ENCODE results near the gene NOL4L.
A peak's percentile ranks its signal among the peaks of the same experiment; 100 is the strongest.

Gene NOL4L

DNA sequence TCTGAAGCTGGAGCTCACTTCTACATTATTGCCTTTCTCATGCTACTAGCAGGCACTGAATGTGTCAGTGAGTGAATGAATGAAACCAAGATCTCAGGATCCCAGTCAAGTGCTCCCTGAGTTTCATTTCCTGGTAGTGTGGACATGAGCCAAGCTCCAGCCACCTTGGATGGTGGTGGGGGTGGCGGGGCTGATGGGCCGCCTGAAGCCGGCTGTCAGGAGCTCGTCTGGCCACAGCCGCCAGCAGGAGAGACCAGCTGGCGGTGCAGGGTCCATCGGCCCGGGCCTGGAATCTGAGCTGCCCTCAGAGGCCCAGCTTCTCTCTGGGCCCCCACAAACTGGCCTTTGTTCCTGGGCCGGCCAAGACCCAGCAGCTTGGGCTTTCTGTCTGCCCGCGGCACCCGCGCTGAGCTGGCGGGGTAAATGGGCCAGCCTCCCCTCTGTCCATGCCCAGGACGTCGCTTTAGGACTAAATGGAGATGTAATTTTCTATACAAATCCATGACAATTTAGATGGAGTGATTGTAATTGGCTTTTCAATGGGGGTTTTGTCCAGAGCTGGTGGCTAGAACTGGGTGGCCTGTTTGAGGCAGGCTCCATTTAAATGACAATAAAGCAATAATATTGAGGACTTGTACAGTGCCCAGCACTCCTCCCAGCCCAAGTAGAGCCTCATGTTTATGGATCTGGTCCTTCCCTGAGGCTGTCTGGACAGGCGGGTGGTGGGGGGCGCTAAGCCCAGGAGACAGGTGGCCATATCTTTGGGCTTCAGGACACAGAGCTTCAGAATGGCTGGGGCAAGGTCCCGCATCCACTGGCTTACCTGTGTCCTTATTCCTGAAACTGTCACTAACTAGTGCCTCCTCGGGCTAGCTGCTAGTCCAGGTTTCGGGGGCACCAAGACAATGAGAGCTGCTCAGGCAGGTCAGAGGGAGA is 43.5 kb downstream of the NOL4L start:
- no peak for DNase-seq (ENCODE audit: low read depth in 3 of 3)

DNA sequence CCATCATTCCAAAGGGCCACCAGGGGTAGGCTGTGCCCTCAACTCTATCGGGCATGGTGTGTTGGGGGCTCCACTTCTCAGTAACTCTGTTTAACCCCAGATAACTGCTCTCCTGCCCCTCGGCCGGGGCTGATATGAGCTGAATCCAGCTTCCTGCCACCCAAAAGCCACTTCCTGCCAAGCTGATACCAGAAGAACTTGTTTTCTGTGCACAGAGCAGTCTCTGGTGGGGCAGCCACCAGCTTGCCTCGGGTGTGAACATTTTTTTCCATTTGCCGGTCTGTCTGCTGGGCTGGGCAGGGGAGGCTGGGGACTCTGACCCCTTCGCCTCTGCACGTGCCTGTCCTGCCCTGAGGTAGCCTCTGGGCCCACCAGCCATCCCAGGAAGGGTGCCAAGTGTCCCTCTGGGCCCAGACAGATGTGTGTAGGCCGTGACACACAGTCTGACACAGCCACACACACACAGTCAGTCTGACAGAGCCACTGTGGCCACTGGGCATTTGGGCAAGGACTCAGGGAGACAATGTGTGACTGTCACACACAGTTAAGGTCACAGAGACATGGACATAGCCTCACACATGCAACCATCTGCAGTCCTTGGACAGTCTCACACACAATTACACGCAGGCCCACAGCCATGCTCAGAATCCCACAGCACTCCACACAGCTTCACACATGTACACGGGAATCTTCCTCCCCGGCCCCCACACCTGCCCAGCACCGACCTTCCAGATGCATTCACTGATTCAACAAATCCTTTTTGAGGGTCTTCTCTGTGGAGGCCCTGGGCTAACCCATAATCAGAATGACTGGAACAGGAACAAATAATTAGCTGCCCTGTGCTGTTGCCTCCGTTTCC is 45.1 kb downstream of the NOL4L start:
- DNase-seq (ENCODE audit: low read depth in 3 of 3), result peak in 2 of 3 experiments; percentile 54 to 65

DNA sequence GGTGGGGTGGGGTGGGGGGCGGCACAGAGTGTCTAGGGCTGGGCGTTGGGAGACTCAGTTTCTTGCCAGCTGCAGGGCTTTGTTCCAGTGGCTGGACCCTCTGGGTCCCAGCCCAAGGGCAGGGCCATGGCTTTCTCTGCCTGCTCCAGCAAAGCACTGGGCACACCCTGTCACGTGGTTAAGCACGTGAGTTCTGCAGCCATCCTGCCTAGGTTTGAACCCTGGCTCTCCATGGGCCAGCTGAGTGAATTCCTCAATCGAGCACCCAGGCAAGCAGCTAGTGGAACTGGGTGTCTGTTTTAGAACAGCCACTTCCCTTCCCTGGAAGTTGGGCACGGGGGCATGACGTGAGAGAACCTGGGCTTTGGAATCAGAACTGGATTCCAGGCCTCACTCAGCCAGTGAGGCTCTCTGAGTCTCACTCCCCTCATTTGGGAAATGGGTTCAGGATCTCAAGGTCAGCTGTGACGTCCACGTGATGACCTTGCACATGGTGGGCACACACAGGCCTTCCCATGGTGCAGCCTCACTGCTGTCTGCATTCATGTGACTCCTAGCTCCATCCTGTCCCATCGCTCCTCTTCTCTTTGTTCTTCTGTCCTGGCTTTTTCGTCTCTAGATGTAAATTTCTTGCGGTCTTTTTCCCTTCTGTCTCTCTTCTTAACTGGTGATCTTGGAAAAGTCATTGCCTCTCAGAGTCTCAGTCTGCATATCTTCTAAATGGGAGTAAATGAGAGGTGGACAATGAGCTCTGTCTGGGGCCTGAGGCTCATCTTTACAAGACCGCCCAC is 45.9 kb downstream of the NOL4L start:
- DNase-seq (ENCODE audit: low read depth in 3 of 3), result peak in 1 of 3 experiments; percentile 28

DNA sequence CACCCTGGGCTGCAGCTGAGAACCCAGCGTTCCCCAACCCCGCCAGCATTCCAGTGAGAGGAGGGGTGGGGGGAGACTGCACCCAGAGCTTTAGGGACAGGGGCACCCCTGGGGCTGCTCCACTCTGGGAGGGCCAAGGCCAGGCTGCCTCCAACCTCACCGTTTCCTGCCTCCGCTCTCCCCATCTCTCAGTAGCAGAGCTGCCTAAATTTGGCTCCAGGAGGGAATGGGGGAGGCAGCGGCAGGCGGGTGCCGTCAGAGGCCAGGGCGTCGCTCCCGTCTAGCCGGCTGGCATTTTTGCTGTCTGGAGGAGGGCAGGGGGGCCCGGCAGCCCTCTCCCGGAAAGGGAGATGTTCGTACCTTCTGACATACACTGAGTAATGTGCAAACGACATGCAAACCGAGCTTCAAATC is 46.6 kb downstream of the NOL4L start:
- peak in 1 of 3 experiments; percentile 22 for DNase-seq (ENCODE audit: low read depth in 3 of 3)

DNA sequence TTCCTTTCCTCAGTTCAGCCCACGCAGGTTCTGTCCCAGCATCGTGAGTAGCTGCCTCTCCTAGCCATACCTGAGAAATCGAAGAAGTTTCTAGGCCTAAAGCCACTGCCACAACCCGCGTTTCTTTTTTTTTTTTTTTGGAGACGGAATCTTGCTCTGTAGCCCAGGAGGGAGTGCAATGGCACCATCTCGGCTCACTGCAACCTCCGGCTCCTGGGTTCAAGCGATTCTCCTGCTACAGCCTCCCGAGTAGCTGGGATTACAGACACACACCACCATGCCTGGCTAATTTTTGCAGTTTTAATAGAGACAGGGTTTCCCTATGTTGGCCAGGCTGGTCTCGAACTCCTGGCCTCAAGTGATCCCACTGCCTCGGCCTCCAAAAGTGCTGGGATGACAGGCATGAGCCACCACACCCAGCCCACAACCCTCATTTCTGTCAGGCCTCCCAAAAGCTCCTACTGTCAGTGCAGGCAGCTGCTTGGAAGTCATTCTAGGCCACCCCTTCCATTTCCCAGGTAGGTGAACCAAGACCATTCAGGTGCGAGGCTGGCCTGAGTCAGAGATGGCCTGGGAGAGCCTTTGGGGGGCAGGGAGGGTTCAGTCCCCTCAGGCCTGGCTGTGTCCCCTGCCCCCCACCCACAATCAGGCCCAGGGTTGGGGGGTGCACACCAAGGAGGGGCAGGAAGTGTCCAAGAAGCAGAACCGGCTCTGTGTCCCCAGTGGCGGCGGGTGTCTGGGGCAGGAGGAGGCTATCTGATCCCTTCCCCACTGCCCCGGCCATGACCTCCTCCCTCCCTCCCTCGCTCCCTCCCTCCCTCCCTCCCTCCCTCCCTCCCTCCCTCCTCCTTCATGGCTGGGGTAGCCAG is 47.2 kb downstream of the NOL4L start:
- DNase-seq (ENCODE audit: low read depth in 3 of 3), result no peak

DNA sequence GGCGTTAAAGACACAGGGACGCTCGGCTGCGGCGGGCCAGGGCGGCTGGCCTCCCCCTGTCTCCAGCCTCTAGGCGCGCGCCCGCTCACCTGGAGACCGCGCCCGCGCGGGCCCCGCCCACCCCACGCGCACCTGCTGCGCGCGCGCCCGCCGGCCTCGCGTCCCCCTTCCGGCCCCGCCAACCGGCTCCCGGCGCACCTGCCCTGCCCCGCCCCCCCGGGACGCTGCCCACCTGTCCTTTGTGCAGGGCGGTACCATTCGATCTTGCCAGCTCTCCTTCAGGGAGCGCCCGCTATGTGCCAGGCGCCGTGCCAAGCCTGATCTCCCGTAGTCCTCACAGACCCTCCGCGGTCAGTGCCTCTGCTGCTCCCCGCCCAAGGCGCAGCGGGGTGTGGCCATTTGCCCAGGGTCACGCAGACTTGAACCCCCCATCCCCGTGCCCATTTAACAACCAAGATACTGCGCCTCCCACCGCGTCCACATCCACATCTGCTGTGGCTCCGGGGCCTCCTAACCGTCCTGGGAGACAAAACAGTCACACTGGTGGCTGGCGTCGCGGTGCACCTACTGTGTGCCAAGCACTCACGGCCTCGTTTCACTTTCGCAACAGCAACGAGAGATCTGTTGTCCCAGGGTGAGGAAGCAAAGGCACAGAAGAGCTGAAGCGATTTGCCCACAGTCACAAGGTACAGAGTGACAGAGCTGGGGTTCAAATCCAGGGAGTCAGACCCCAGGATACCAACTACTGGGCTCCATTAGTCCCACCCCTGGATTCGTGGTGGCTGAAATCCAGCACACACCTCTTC is 48.1 kb downstream of the NOL4L start:
- peak in 1 of 3 experiments; percentile 51 for DNase-seq (ENCODE audit: low read depth in 3 of 3)

DNA sequence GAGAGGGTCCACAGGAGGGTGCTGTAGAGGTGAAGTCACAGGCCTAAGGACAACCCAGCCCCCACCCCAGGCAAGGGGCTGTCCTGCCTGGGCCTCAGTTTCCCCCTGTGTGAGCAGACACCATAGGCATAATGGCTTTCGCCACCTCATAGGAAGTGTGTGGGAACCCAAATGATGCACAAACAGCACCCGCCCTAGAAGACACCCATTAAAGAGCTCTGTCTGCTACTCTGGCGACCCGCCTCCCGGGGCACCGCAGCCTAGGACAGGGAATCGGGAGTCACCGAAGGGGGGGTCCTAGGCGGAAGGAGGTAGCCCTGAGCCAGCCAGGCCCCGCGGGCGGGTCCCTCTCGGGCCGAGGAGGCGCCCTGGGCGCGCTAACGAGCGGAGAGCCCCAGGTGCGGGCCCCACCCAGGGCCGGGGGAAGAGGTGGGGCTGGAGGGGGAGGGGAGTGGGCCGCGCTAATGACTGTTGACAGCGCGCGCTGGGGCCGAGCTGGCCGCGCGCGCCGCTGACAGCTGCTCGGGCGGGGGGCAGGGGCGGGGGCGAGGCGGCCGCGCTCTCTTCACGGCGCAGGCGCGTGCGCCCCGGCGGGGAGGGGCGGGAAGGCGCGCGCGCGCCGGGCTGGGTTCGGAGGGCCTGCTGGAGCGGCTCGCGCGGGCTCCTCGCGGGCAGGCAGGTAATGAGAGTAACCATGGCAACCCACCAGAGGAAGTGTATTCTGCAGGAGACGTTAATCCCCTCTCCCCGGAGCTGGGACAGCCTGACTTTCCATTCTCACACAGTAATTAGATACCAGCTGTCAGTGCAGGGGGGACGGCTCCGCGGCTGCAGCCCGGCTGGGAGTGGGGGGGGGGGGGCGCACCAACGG is 48.9 kb downstream of the NOL4L start:
- peak in 1 of 3 experiments; percentile 66 for DNase-seq (ENCODE audit: low read depth in 3 of 3)

DNA sequence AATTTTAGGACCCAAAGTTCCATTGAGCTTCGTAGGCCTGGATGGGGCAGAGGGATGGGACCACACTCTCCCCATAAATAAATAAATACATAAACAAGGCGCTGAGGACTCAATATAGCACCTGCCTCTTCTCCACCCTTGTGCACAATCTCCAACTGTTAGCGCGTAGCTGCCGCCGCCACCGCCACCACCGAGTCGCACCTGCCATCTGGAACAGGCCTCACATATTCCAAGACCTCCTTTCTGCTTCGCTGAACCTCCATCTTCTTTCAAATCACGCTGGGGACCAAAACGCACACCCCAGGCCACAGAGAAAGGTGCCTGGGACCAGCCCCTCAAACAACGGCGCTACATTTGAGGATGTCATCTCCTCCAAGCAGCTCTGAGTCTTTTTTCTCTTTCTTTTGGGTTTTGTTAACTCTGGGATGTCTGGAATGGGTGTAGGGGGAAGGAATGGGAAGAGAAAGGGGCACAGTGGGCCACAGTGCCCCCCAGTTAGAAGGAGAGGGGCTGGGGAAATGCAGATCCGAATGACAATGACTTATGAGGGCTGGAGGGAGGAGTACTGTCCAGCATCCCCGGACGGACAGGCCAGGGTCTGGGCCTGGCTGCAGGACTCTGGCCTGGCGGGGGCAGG is 49.7 kb downstream of the NOL4L start:
- DNase-seq (ENCODE audit: low read depth in 3 of 3), result no peak

DNA sequence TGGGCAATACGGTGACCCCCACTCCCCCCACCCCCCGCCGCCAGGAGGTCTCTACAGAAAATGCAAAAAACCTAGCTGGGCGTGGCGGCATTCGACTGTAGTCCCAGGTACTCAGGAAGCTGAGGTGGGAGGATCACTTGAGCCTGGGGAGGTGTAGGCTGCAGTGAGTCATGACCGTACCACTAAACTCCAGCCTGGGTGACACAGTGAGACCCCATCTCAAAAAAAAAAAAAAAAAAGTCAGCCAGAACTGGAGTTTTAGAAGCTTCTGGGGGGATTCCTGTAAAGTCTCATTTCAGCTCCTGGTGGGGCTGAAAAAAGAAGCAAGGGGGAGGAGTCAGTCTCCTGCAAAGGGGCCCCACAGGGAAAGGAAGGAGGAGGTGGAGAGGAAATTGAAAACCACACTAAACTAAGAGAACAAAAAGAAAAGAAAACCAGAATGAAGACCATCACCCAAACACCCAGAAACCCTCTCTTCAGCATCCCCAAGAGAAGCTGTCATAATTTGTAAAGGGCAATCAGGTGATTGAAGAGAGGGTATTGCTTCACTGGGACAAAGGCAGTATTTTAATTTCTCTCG is 50.4 kb downstream of the NOL4L start:
- no peak for DNase-seq (ENCODE audit: low read depth in 3 of 3)

DNA sequence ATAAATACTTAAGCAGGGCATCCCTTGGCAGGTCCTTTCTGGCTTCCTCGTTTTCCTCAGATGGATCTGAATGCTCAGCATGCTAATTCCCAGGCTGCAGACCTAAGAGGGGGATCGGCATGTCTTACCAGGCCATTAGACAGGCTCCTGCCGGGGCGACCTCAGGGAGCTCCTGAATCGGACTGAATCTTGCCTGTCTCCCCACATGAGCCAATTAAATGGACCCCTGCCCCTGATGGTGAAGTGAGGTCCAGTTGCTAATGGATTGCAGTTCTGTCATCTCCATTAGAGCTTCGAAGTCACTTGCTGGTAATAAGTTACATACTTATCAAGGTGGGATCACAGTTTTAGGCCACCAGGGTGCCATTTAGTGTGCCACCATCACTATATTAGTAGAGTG is 51.4 kb downstream of the NOL4L start:
- DNase-seq (ENCODE audit: low read depth in 3 of 3), result no peak

DNA sequence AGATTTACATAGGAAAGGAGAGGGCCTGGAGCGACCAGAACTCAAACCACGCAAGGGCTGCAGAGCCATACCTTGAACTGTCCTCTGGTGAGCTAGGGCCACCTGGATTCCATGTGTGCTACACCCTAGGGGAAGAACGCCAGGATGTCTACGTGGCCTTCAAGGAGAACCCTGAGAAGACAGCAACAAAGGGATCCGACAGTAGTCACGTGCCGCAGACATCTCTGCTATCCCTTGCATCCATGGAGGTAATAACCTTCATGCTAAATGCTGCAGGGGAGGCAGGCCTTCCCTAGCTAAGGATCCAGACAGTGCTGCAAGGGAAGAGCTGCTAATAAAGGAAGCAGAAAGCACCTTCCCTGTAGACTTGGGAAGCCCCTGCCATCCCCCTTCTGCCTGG is 52.9 kb downstream of the NOL4L start:
- no peak for DNase-seq (ENCODE audit: low read depth in 3 of 3)

DNA sequence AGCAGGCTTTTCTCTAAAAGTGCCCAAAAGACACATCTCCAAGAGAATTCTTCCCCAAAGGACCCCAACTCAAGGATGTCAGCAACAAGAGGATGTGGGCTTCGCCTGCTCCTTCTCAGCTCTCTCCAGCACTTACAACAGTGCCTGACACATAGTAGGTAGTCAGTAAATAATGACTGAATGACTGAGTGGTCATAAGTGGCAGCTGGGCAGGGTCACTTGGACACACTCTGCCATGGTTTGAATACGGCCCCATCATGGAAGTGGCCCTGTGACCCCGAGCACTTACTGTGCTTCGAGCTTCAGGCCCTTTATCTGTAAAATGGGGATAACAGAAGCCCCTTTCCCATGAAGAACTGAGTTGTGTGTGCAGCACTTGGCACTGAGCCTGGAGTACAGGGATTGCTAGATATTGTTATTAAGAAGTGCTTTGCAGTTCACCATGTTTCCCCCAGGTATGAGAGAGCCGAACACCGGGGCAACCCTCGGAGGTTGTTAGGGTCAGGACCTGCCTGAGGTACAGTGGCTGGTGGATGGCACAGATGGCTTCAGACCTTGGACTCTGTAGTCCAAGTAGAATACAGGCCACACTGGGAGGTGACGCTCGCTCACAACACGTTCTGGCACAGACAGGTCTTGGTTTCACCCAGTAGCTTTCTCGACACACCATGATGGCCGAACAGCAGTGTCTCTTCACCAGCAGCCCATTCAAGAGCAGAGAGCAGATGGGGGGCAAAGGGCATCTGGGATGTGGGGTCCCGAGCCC is 56.0 kb downstream of the NOL4L start:
- no peak for DNase-seq (ENCODE audit: low read depth in 3 of 3)

DNA sequence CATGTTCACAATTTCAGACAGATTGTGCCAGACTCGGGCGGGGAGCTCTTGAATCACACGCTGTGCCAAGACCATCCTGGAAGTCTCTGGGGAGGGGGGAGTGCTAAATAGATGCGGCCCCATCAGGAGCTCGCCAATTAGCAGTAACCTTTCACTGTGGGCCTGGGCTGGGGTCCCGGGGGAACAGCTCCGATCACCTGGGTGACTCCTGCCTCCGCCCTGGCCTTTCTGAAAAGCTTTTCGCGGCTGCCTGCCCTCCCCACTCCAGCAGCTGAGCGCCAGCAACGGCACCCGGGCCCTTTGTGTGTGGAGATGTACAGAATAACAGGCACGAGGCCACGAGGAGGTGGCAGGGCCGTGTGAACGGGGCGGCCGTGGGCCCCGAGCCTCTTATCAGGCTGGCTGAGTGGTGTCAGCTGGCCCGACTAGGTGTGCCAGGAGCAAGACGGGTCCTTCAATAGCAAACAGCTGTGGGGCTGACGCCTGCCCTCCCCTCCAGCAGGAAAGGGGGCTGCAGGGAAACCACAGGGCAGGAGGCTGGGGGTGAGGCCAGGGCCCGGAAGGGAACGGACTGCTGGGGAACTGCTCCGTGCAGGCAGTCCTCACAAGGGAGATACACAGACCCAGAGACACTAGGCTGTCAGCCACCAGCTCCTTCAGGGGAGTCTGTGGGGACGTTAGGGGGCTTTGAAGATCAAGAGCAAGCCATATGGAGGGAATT is 56.8 kb downstream of the NOL4L start:
- DNase-seq (ENCODE audit: low read depth in 3 of 3), result no peak

DNA sequence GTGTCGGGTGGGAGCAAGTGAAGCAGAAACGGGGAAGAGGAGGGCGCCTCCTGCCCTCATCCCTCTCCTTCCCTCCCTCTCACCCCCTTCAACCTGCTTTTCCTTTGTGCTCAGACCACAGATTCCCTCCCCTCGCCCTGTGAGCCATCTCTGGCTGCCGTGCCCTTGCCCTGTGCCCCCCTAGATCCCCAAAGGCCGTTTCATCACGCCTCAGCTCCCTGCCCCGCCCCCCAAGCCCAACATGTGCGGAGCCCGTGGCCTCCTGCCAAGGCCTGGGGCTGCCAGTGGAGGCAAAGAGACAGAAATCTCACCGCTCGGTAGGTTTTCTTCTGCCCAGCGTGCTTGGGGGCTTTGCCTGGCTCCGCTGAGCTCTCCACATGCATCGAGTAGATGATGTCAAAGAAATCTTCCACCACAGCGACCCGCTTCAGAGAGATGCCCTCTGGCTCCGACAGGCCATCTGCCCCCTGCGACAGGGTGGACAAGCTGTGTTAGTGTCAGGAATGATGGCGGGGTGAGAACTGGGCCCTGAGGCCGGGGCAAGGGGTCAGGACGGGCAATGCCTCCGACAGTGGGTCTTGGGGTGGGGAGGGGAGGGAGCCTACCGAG is 57.6 kb downstream of the NOL4L start:
- no peak for DNase-seq (ENCODE audit: low read depth in 3 of 3)

DNA sequence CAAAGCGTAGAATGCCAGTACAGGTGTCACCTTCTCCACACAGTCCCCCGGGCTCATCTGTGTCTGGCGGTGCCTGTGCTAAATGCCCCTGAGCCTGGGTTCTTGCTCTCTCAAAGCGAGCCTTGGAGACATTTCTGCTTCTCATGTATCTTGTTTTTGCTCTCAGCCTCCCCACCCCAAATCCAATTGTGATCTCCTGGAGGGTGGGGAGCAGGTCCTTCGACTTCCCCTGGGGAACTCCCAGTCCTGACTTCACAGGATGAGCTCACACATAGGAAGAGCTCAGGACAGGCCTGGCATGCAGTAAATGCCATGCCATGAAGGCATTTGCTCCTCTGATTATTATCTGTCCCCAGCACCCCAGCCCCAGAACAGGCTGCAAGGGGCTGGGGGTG is 58.1 kb downstream of the NOL4L start:
- no peak for DNase-seq (ENCODE audit: low read depth in 3 of 3)

DNA sequence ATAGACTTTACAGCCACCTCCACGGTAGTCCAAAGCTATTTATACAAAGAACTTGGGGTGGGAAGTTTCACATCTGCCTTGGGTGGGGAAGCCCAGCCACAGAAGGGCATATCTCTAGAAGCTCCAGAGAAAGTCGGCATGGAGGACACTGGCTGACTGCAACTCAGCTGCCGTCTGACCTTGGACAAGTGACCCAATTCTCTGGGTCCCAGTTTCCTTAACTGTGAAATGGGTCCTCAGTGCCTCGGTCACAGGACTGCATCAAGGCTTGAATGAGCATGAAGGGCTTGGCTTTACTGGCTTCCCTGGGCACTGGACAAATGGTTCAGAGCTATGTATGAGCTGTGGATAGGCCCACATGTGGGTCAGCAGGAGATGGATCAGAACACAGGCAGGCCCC is 58.6 kb downstream of the NOL4L start:
- no peak for DNase-seq (ENCODE audit: low read depth in 3 of 3)

Measured in stimulated activated CD4-positive, alpha-beta T cell treated with anti-CD3 and anti-CD28 coated beads, TNF-alpha, amount 100 ng/mL, for 24 hours (primary cell).